B cell (primary cell): ENCODE results near the gene PHF11.

Source experiments
- EZH2 ChIP-seq: IDR thresholded peaks from 2 replicates; pipeline ENCODE4 v1.6.1; 2012; ENCODE audit warnings: borderline replicate concordance, low read depth, mild to moderate bottlenecking, moderate library complexity, low read length; ENCODE audit not compliant: insufficient read depth, poor library complexity, severe bottlenecking
- TF ChIP-seq, protein P1 (sequence below): fragments of 200-600 bp; IDR thresholded peaks from one replicate; pipeline ENCODE4 v1.8.0; 2022; ENCODE audit warnings: antibody characterized with exemption, mild to moderate bottlenecking

DNA sequence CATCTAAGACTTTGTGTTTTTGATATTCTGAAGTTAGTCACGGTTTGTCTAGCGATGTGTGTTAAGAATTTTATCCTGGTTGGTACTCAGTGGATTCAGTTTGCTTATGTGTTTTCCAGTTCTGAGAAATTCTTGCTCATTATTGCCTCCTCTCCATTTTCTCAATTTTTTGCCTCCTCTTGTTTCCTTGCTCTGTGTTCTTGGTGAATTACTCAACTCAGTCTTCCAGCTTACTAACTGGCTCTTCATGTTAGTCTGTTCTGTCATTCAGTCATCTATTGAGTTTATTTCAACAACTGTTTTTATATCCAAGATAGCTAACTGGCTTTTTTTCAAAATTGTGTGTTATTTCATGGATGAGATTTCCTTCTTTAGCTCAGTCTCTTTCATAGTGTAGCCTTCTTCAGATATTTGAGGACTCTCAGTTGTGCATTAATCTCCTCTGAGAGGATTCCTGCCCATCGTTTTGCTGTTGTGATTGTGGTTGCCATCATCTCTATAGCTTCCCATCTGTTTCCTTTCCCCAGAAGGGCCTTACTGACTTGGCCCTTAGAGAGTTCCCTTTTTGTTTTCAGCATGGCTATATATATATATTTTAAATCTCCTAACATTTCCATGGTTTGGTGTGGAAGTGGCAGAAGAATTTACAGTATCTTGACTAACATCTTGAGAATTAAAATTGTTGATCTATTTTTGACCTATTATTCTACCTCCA lies 45.5 kb upstream of the PHF11 start:
- TF ChIP-seq, protein P1, sequence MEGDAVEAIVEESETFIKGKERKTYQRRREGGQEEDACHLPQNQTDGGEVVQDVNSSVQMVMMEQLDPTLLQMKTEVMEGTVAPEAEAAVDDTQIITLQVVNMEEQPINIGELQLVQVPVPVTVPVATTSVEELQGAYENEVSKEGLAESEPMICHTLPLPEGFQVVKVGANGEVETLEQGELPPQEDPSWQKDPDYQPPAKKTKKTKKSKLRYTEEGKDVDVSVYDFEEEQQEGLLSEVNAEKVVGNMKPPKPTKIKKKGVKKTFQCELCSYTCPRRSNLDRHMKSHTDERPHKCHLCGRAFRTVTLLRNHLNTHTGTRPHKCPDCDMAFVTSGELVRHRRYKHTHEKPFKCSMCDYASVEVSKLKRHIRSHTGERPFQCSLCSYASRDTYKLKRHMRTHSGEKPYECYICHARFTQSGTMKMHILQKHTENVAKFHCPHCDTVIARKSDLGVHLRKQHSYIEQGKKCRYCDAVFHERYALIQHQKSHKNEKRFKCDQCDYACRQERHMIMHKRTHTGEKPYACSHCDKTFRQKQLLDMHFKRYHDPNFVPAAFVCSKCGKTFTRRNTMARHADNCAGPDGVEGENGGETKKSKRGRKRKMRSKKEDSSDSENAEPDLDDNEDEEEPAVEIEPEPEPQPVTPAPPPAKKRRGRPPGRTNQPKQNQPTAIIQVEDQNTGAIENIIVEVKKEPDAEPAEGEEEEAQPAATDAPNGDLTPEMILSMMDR = no peak
- TF ChIP-seq EZH2 = no peak
